HG02943 (cell line): ENCODE measurements around the gene DGKE.

Source experiments
- ATAC-seq: cut with Tn5 transposase; IDR thresholded peaks from one replicate; pipeline ENCODE4 v1.9.1; 2021; ENCODE audit warnings: mild to moderate bottlenecking, low read depth, moderate library complexity; ENCODE audit not compliant: unreplicated experiment

The DGKE gene

DNA sequence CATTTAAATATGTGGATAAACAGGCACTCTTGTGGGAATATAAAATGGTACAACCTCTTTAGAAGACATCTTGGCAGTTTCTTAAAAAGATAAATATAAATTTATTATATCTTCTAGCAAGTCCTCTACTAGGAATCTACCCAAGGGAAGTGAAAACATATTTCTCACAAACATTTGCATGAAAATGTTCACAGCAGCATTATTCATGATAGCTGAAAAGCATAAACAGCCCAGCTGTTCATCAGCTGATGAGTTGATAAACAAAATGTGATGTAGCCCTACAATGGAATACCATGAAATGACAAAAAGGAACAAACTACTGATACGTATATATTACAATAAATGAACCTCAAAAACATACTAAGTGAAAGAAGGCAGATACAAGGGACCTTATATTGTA is 12.0 kb downstream of the DGKE start:
- no peak for ATAC-seq

DNA sequence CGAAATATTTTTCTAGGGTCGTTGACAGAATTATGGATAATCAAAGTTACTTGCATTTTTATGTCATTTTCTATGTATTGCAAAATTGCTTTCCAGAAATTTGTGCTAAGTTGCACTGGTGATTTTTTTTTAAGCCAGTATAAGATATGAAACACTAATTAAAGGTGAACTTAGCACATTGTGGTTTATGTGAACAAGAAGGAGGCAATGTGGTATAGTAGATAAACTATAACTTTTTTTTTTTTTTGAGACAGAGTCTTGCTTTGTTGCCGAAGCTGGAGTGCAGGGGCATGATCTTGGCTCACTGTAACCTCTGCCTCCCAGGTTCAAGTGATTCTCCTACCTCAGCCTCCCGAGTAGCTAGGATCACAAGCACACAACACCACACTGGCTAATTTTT is 13.2 kb downstream of the DGKE start:
- ATAC-seq: no peak

DNA sequence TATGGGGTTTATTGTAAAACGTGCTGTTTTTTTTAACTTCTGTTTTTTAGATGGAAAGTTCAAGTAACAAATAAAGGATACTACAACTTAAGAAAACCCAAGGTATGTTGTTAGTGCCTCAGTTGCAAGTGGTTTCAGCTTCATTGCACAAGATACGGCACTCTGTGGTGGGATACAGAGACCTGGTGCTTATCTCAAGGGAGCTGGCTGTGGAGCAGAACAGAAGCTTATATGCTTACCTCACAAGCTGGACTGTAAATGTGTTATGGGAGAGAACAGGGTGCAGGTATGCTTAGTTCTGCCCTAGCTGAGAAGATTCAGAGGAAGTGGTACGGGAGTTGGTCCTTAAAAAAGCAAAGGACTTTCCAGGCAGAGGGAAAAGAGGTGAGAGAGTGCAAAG is 15.2 kb downstream of the DGKE start:
- no peak for ATAC-seq

DNA sequence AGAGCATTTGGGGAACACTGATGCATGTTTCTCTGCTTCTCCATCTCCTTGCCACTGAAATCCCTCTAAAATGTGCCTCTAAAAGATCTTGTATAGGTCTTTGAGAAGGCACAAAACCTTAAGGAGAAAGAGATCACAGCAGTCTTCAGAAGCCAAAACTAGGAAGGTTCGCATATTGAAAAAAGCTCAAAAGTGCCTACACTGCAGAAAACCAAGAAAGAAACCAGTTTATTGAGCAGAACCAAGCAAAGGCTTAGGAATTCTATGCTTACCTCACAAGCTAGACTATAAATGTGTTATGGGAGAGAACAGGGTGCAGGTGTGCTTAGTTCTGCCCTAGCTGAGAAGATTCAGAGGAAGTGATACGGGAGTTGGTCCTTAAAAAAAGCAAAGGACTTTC is 16.6 kb downstream of the DGKE start:
- ATAC-seq: no peak

DNA sequence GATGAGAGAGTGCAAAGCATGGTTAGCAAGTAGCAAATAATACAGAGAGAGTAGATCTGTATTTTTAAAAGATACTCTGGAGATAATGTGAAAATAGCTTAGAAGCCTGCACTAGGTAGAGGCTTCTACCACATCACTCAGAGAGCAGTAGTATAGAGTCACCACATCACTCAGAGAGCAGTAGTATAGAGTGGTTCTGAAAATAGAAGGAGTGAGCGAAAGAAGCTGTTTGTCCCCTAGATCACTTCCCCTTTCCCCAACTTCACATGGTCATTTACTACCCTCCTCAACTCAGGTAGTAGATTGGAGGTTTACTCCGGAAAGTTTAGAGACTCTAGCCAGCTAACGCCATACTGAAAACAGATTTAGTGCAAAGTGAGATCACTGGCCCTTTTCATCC is 17.1 kb downstream of the DGKE start:
- no peak for ATAC-seq

DNA sequence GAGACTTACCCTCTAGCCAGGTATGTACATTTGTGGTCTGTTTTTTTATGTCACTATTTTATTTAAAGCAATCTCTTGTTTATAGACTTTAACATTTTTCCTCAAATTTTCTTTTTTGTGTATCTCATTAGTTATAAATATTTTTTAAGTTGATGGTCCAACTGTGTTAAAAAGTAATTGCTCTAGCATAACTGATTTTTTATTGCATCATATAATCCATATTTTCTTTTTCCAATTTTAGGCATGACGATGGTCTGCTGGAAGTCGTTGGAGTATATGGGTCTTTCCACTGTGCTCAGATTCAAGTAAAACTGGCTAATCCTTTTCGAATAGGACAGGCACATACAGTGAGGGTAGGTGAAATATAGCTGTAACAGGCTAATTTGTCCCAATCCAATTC is 27.9 kb downstream of the DGKE start:
- ATAC-seq: no peak

DNA sequence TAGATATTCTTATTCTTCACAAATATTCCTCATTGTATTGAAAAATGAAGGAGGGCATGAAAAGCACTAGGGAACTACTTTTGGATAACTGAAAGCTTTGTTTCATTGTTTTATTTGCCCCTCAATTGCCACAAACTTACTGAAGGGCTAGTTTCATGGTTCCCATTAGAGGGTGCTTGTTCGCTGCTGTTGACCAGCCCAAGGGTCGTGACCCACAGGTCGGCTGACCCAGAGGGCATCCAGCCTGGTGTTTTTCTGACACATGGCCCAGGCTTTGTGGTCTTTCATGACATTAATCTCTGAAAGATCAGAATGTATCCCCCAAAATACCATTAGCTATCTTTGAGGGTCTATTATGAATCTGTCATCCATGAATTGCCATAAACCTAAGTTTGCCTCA is 30.0 kb downstream of the DGKE start:
- no peak for ATAC-seq

DNA sequence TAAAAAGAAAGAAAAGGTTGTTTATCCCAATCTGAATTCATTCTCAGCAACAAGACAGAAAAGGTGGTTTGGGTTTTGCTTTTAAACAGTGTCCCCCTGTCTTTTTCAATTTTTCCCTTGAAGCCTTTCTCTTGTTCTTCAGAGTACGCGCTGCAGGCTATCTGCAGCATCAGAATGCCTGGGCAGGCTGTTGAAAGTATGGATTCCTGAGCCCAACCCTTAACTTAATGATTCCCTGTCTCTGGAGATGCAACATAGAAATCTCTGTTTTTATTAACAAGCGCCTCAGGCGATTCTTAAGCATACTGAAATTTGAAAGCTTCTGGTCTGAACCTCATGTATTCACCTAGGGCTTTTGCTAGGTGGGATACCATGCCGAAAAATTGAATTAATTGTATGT is 32.1 kb downstream of the DGKE start:
- no peak for ATAC-seq

DNA sequence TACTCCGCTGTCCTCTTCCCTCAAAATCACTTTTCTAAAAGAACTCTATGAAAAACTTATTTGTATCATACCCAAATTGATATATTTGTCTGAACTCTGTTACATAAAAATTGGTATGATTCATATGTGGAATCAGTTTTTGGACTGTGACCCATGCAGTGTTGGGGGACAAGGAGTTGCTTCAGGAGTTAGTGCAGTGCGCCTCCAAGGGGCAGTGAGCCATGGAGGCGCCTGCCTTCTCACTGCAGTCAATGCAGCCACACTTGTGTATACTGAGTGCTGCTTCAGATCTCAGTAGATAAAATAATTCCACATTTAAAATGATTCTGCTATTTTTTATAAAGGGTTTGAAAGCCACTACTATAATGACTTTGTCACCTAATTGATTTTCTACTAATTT is 32.5 kb downstream of the DGKE start:
- ATAC-seq: no peak

DNA sequence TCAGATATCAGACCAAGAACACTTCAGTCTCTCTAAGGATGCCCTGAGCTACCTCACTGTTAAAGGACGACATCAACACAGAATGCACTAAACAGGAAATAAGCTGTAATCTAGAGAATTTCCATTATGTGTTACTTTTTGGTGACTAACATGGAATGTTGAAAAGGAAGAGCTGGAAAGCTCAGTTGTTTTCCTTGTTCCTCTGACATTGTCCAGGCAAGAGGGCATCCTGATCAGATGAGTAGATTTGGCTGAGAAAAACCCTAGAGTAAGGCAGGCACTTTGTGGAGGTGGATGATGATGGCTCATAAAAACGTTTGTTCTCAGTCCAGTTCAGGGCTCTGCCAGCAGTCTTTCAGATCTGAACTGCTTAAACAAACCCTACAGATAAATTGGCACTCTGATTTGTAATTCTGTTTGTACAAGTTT is 34.0 kb downstream of the DGKE start:
- no peak for ATAC-seq

DNA sequence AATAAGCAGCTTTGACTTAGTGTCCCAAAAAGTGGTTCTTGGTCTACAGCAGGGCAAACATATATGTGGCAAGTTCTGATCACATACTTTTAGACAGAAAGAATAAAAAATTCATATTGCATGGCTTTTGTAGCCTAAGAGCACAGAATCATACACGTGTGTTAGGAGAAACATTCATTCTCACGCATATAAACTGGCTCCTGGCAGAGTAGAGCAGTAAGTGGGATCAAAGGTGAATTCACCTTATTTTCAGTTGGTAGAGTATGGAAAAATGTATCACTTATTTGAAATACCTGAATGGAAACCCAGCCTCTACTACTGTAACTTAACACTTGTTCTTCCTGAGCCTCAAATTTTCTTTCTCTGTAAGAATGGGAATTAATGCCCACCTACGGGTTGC is 34.8 kb downstream of the DGKE start:
- ATAC-seq: no peak

DNA sequence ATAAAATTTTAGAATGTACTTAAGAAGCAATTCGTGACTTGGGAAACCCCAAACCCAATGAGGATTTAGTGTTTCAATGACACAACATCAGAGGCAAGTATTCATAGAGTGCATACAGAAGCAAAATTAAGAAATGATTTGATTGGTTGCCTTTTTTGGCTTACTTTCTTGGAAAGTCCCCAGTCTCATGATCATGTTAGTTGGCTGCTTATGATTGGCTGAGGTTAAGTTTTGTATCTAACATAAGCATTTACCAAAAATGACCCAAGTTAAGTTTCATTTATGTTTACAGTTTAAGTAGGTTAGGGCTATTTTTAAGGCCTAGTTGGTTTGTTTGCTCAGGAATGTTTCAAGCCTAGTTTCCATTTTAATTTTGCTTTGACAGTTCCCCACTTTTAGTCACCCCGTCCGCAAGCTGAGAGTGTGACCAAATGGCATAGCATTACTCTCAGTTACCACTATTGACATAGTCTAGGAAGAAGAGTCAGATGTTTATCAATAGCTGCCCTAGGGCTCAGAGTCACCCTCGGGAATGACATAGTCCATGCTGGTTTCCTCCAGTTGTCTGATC is 36.2 kb downstream of the DGKE start:
- no peak for ATAC-seq

DNA sequence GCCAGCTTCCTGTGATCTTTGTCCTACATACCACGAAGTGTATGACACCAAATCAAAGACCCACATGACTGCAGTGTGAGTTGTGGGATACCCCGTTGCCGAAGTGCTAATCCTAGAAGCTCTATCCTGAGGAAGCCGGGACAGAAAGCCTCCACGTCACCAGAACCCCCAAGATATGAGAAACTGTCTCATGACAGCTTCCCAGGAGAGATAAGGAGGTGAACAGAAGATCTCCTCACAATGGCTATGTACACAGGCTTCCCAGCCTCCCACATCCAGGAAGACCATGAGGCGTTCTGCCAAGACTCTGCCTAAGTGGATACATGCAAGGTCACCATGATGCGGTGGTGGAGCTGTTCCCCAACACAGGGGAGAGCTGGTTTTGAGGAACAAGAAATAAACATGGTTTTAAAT is 42.8 kb downstream of the DGKE start:
- no peak for ATAC-seq

DNA sequence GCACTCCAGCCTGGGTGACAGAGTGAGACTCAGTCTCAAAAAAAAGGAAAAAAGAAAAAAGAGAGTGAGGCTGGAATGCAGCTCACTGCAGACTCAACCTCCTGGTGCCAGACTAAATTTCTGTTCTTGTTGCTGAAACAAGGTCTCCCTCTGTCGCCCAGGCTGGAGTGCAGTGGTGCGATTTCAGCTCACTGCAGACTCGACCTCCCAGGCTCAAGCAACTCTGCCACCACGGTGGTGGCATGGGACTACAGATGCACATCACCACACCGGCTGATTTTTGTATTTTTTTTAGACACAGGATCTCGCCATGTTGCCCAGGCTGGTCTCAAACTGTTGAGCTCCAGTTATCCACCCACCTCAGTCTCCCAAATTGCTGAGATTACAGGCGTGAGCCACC is 45.3 kb downstream of the DGKE start:
- no peak for ATAC-seq

DNA sequence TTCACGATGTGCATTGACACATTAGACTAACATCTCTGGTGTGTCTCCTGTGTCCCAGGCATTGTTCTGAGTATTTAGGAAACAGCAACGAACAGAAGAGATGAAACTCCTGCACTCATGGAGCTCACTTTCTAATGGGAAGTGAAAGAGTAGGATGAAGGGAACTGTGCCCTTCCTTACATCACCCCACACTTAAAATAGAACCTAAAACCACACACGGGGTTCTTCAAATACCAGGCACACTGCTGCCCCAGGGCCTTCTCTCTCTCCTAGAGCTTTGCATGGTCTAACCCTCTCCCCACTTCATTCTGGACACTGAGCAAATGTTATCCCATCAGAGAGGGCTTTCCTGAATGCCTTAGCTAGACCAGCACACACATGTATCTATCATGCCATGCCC is 46.2 kb downstream of the DGKE start:
- ATAC-seq: no peak

DNA sequence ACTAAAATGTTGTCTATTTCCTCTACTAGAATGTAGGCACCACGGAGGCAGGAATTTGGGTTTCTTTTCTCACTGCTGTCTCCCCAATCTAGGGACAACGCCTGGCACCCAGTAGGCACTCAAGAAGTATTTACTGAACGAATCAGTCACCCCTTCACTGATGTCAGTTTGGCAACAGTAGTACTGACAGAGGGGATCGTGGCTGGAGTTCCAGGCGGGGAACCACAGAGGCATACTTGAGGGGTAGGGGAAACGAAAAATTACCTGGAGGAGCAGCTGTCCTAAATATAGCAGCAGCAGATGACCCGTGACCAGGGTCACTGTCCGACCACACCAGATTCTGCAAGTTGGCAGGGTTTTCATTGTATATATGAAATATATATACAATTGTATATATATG is 46.6 kb downstream of the DGKE start:
- no peak for ATAC-seq

DNA sequence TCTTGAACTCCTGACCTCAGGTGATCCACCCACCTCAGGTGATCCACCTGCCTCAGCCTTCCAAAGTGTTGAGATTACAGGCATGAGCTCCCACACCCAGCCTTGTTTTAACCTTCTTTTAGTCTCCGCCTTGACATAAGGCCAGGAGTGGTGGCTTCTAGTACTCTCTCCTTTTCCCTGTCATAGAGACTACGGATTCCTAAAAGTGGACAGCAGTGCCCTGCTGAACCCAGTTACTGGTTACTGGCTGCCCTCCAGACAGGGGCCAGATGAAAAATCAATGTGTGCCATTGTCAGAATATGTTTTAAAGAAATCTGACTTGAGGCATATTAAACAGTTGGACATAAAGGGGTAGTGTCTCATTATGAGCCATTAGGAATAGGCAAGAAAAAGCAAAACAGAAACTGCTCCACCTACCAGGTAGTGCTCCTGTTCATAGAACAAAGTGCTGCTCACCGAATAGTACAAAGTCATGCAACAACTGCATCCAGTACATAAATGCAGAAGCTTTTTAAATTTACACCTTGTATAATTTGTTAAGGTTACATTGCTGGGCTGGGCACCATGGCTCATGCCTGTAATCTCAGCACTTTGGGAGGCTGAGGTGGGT is 47.8 kb downstream of the DGKE start:
- ATAC-seq: no peak

DNA sequence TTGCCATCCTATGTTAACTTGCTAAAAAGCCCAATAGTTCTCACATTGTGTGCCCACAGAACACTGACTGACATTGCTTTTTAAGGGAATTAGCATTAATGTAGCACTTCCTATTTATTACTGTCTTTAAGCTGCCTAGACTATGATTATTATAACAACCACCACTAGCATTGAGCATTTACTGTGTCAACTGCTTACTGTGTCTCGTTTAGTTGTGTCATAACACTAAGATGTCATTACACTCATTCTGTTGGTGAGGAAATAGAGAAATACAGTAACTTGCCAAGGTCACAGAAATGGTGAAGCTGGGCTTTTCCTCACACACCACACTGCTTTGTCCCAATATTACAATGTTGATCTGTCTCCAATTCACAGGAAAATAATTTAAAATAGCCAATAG is 49.7 kb downstream of the DGKE start:
- ATAC-seq: no peak

DNA sequence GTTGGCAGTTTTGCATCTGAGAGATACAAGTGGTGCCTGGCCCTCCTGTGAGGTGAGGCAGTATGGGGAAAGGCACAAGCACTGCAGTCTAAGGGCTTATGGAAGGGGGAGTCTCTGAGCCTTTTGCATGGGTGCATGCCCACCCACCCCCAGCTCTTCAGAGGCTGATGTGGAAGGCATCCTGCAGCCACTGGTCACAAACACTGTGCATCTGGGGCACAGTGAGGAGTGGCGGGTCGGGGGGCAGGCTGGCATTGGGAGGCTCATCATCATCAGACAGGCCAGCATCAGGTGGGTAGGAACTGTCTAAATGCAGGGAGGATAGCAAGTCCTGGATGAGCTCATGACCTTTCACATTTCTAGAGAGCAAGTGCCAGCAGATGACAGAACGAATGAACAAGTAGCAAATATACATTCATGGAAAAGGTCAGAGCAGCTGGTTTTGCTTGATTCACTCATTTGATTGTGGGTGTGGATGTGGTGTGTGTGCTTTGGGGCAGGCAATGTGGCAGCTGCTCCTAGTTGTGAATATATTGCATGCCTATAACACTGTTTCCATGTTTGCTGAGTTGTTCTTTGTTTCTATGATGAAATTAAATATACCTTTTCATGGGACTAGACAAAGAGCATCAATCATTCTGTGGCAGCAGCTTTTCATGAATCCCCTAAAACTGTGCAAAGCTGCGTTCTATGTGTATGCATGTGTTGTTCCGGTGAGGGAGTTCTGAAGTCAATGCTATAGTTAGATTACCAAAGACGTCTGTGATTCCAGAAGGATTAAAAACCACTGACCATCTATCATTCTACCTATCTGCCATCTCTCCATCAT is 50.7 kb downstream of the DGKE start:
- ATAC-seq: no peak

DNA sequence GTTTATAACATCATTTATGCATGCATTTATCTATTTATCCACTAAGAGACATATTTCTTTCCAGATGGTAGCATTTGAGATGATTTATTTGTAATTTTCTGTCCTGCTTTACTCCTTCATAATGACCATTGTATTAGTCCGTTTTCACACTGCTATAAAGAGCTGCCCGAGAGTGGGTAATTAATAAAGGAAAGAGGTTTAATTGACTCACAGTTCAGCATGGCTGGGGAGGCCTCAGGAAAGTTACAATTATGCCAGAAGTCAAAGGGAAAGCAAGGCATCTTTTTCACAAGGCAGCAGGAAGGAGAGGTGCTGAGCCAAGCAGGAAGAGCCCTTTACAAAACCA is 51.3 kb downstream of the DGKE start:
- no peak for ATAC-seq

DNA sequence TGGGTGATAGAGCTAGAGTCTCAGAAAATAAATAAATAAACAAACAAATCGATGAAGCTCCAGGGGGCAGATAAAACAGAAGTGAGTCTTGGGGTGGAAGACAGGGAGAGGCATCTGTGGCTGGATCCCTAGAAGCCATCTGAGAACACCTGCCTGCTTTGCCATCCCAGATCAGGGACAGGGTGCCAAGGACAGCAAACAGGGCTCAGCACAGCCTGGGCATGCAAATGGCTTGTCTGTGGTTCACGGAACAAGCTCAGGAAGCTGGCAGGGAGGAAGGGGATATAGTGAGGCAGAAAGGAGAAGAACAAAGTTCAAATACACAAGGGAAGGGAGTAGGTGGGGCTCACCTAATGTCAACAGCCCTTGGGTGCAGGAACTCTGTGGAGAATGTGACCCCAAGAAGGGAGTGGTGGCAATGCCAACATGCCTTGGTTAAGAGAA is 52.4 kb downstream of the DGKE start:
- ATAC-seq: no peak

DNA sequence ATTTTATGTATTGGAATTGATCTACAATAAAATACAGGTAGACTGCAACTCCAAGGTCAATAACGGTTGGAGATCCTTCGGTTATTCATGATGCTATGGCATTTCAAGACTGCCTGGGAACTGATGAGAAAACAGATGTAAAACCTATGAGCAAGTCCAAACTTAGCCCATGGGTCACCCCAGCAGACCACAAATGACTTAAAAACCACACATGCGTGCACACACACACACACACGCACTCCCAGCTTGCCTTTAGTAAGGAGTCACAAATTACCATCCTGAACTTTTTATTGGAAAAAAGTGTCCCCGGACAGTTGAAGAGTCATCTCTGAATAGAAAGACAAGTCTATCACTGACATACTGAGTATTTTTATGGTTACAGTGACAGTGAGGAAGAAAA is 53.2 kb downstream of the DGKE start:
- no peak for ATAC-seq
